H7 (cell line): ENCODE measurements around the gene CENPU. TPM values are rescaled to one million over a fixed set of nuclear protein-coding genes. Genes with fewer than 3 reads are reported as not detected.
"Not testable (repeated sequence)": the region's sequence is repeated elsewhere in the genome, so short reads cannot be mapped to it uniquely, and the experiment has no call there.

Source experiments
- DNase-seq: peaks from one replicate; pipeline ENCODE4 v3.0.0; 2012
- H3K27me3 ChIP-seq: 2 replicates; pipeline ENCODE4 v1.6.0; 2011; ENCODE audit warnings: mild to moderate bottlenecking, low read length; ENCODE audit not compliant: control insufficient read depth, insufficient read depth
- H3K36me3 ChIP-seq: replicated peaks from 2 replicates; pipeline ENCODE4 v1.5.1; 2011; ENCODE audit warnings: low read length; ENCODE audit not compliant: control insufficient read depth, insufficient read depth
- H3K4me3 ChIP-seq: 2 replicates; pipeline ENCODE4 v1.5.1; 2011; ENCODE audit warnings: low read depth, mild to moderate bottlenecking, control low read depth, low read length, moderate library complexity; ENCODE audit not compliant: insufficient read depth
- total RNA-seq: library from RNA; depleted of rRNA; stranded (reverse); fragments of >200 nt; shearing (Covaris generic); gene quantifications from 2 replicates; pipeline ENCODE4 v1.2.3, GENCODE V29; 2014; rRNA removed

The CENPU gene
- total RNA-seq: 74.8 and 104 TPM in 2 replicates

GRCh38 chr4:184733654-184734524 lies at the start of gene CENPU:
CENPU (minus strand) TSS chr4:184734096; CDS start chr4:184734062, 34 bp downstream.
- H3K36me3 ChIP-seq: peaks cover 9% of the 10 kb centered on the region
- DNase-seq: peak; percentile 99
- H3K27me3 ChIP-seq: no peaks in the 10 kb centered on the region
- peak within 1 kb of the TSS; percentile 96 for H3K4me3 ChIP-seq

GRCh38 chr4:184782731-184783373 lies 49.0 kb upstream of the CENPU start:
- peak; percentile 35 for DNase-seq
- no peaks in the 10 kb centered on the region for H3K27me3 ChIP-seq
- H3K36me3 ChIP-seq: no peaks in the 10 kb centered on the region
- H3K4me3 ChIP-seq: no peak overlapping the region

- H3K4me3 ChIP-seq, DNase-seq: not testable (repeated sequence)
Observed at GRCh38 chr4:184779160-184779559, 45.3 kb upstream of the CENPU start.

GRCh38 chr4:184778325-184778724 lies 44.4 kb upstream of the CENPU start:
- no peaks in the 10 kb centered on the region for H3K36me3 ChIP-seq
- H3K4me3 ChIP-seq: no peak overlapping the region
- no peaks in the 10 kb centered on the region for H3K27me3 ChIP-seq
- DNase-seq: no peak

More at GRCh38 chr4:184779160-184779559, 45.3 kb upstream of the CENPU start:
- H3K27me3 ChIP-seq, H3K36me3 ChIP-seq: not testable (repeated sequence)

GRCh38 chr4:184776821-184777220 lies 42.9 kb upstream of the CENPU start:
- Histone ChIP-seq H3K27me3 (no peaks in the 10 kb centered on the region), H3K36me3 (no peaks in the 10 kb centered on the region), H3K4me3 (no peak overlapping the region)
- DNase-seq: no peak

GRCh38 chr4:184775854-184776555 lies 42.1 kb upstream of the CENPU start:
- H3K27me3 ChIP-seq: no peaks in the 10 kb centered on the region
- no peaks in the 10 kb centered on the region for H3K36me3 ChIP-seq
- no peak for DNase-seq
- H3K4me3 ChIP-seq: no peak overlapping the region

GRCh38 chr4:184774152-184774551 lies 40.3 kb upstream of the CENPU start:
- DNase-seq: no peak
- no peaks in the 10 kb centered on the region for H3K27me3 ChIP-seq
- H3K4me3 ChIP-seq: no peak overlapping the region
- H3K36me3 ChIP-seq: no peaks in the 10 kb centered on the region

- H3K4me3 ChIP-seq: no peak overlapping the region
- H3K27me3 ChIP-seq: no peaks in the 10 kb centered on the region
- H3K36me3 ChIP-seq: no peaks in the 10 kb centered on the region
- no peak for DNase-seq
Observed at GRCh38 chr4:184771416-184771815, 37.5 kb upstream of the CENPU start.

- no peaks in the 10 kb centered on the region for H3K36me3 ChIP-seq
- H3K27me3 ChIP-seq: no peaks in the 10 kb centered on the region
- H3K4me3 ChIP-seq: no peak overlapping the region
- no peak for DNase-seq
Observed at GRCh38 chr4:184769141-184769765, 35.4 kb upstream of the CENPU start.

- no peak for DNase-seq
- Histone ChIP-seq H3K36me3 (no peaks in the 10 kb centered on the region), H3K27me3 (no peaks in the 10 kb centered on the region), H3K4me3 (no peak overlapping the region)
Observed at GRCh38 chr4:184768296-184768695, 34.4 kb upstream of the CENPU start.

GRCh38 chr4:184766446-184766845 lies 32.5 kb upstream of the CENPU start:
- no peaks in the 10 kb centered on the region for H3K36me3 ChIP-seq
- no peak overlapping the region for H3K4me3 ChIP-seq
- H3K27me3 ChIP-seq: no peaks in the 10 kb centered on the region
- no peak for DNase-seq

GRCh38 chr4:184765473-184766340 lies 31.8 kb upstream of the CENPU start:
- DNase-seq: peak; percentile 71
- Histone ChIP-seq H3K4me3 (no peak overlapping the region), H3K36me3 (no peaks in the 10 kb centered on the region), H3K27me3 (no peaks in the 10 kb centered on the region)

- no peaks in the 10 kb centered on the region for H3K27me3 ChIP-seq
- no peak for DNase-seq
- no peak overlapping the region for H3K4me3 ChIP-seq
- H3K36me3 ChIP-seq: no peaks in the 10 kb centered on the region
Observed at GRCh38 chr4:184764601-184765000, 30.7 kb upstream of the CENPU start.
